Non-pigmented ciliary epithelial cell (primary cell): ENCODE results near the gene GPR176.
"Not testable (repeated sequence)": the region's sequence is repeated elsewhere in the genome, so short reads cannot be mapped to it uniquely, and the experiment has no call there.

Experiments used
- DNase-seq: peaks from one replicate; pipeline ENCODE4 v3.0.0-alpha.2; 2010; ENCODE audit warnings: low read depth

The GPR176 gene

GRCh38 chr15:39856357-39856756 is 63.7 kb downstream of the GPR176 start:
- no peak for DNase-seq

GRCh38 chr15:39855400-39855799 is 64.7 kb downstream of the GPR176 start:
- no peak for DNase-seq

- DNase-seq: no peak
Observed at GRCh38 chr15:39854161-39854560, 65.9 kb downstream of the GPR176 start.

GRCh38 chr15:39852250-39852649 is 67.8 kb downstream of the GPR176 start:
- DNase-seq: no peak

GRCh38 chr15:39851500-39852092 is 68.5 kb downstream of the GPR176 start:
- DNase-seq: no peak

GRCh38 chr15:39850436-39850835 is 69.6 kb downstream of the GPR176 start:
- no peak for DNase-seq

GRCh38 chr15:39846108-39846507 is 74.0 kb downstream of the GPR176 start:
- DNase-seq: no peak

- DNase-seq: no peak
Observed at GRCh38 chr15:39845582-39845981, 74.5 kb downstream of the GPR176 start.

GRCh38 chr15:39843565-39843964 is 76.5 kb downstream of the GPR176 start:
- DNase-seq: no peak

GRCh38 chr15:39837454-39837853 is 82.6 kb downstream of the GPR176 start:
- no peak for DNase-seq

GRCh38 chr15:39835550-39835949 is 84.5 kb downstream of the GPR176 start:
- DNase-seq: no peak

- DNase-seq: no peak
Observed at GRCh38 chr15:39834256-39834655, 85.8 kb downstream of the GPR176 start.

- DNase-seq: no peak
Observed at GRCh38 chr15:39833515-39833981, 86.5 kb downstream of the GPR176 start.

GRCh38 chr15:39830166-39830565 is 89.9 kb downstream of the GPR176 start:
- no peak for DNase-seq

GRCh38 chr15:39828374-39828931 is 91.6 kb downstream of the GPR176 start:
- DNase-seq: peak; percentile 78

GRCh38 chr15:39826975-39827374 is 93.1 kb downstream of the GPR176 start:
- DNase-seq: no peak

GRCh38 chr15:39823634-39824033 is 96.4 kb downstream of the GPR176 start:
- no peak for DNase-seq

GRCh38 chr15:39820050-39820602 is 99.9 kb downstream of the GPR176 start:
- DNase-seq: no peak

GRCh38 chr15:39819533-39819932 is 100.5 kb downstream of the GPR176 start:
- no peak for DNase-seq

GRCh38 chr15:39817892-39818291 is 102.2 kb downstream of the GPR176 start:
- DNase-seq: no peak

GRCh38 chr15:39814489-39814888 is 105.6 kb downstream of the GPR176 start:
- no peak for DNase-seq

GRCh38 chr15:39812651-39813050 is 107.4 kb downstream of the GPR176 start:
- not testable (repeated sequence) for DNase-seq

- DNase-seq: no peak
Observed at GRCh38 chr15:39808909-39809308, 111.2 kb downstream of the GPR176 start.

GRCh38 chr15:39807791-39808190 is 112.3 kb downstream of the GPR176 start:
- DNase-seq: no peak
